NCI-H2227 treated with DMSO at 0.1 percent for 48 hours (cell line): ENCODE measurements around the gene BLM.

ENCODE experiments used
- DNase-seq: peaks from one replicate; lab custom pipeline; 2025; lab: John Stamatoyannopoulos, UW

BLM gene

GRCh38 chr15:90790561-90790960, 73.4 kb downstream of the BLM start:
- no peak for DNase-seq

DNA sequence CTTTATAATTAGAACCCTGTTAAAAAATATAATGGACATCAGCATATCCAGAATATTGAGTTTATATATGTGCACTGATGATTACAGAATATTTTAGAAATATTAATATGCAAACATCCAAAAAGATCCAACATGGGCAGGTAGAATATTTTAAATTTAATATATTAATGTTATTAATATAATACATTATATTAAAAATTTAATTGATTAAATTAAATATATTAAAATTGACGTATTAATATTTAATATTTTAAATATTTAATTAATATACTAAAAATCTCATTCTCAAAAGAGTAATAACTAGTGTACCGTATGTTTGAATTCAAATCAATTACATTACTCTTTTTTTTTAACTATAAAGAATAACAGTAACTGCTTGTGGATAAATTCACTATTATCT, 77.4 kb downstream of the BLM start:
- no peak for DNase-seq

- no peak for DNase-seq
Observed at GRCh38 chr15:90799639-90800170, 82.6 kb downstream of the BLM start.

DNA sequence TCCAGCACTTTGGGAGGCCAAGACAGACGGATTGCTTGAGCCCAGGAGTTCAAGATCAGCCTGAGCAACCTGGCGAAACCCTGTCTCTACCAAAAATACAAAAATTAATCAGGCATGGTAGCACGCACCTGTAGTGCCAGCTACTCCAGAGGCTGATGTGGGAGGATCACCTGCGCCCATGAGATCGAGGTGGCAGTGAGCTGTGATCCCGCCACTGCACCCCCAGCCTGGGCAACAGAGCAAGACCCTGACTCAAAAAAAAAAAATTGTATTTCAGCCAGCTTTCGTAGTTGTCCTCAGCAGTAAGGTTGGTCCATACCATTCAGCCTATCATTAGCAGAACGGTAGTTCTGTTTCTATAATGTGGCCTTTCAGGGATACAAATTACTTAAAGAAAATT, 84.7 kb downstream of the BLM start:
- no peak for DNase-seq

GRCh38 chr15:90807074-90807785, 90.1 kb downstream of the BLM start:
- DNase-seq, result no peak

GRCh38 chr15:90807786-90808086, 90.6 kb downstream of the BLM start:
- no peak for DNase-seq

DNA sequence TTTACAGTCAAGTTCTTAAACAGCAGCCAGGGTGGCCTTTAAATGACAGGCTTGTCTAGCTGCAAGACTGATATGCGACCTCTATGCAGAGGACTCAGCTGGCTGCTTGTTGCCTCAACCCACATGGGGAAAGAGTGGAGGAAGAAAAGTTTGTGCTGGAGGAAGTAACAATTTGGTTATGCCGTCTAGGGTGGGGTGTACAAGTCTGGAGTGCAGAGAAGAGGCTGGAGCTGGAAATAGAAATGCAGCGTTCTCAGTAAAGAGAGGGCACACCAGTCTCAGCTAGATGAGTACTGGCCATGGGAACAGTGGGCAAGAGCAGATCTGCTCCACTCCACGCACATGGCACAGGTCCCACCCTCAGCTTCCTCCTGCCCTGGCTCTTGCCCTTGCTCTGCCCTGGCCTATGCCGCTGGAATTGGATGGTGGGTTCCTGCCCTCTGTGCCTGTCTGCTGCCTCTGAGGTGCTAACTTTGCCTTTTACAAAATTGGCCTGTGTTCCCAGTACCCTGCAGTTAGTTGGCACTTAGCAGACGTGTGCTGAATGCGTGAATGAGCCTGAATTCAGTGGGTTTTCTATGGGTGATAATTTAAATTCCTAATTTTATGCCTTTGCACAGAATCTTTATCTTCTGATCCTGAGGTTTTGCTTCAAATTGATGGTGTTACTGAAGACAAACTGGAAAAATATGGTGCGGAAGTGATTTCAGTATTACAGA, 91.5 kb downstream of the BLM start:
- DNase-seq, result no peak

- DNase-seq, result no peak
Observed at GRCh38 chr15:90809536-90809935, 92.4 kb downstream of the BLM start.

- no peak for DNase-seq
Observed at GRCh38 chr15:90810354-90810753, 93.2 kb downstream of the BLM start.

- DNase-seq, result no peak
Observed at GRCh38 chr15:90812171-90812957, 95.2 kb downstream of the BLM start.

DNA sequence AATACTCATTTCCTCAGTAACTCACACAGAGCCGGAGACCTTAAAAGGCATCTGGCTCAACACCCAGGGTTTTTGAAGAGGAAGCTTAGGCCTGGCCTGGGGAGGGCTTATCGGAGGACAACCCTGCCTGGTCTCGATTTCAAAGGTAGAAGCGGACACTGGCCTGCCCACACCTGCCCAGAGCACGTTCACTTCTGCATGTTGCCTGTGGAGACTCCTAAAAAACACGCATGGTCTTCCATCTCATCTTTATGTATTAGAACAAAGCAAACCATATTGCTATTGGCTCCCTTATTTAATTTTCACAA, 95.8 kb downstream of the BLM start:
- DNase-seq, result no peak

DNA sequence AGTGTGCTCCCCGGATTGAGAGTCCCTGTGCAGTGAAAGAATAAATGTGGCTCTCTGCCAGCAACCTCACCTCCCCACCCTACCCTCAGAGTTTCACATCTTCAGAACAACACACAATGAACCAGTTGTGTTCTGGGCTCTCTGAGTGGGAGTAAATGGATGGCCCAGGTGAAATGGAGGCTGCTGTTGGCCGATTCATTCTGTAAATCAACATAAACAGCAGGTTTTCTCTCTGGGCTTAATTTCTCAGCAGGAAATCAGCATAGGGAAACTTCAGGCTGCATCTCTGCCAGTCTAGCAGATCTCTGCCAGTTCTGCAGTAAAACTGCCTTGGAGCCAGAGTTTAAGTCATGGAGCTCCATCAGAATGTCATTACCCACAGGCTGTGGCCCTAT, 96.6 kb downstream of the BLM start:
- no peak for DNase-seq

DNA sequence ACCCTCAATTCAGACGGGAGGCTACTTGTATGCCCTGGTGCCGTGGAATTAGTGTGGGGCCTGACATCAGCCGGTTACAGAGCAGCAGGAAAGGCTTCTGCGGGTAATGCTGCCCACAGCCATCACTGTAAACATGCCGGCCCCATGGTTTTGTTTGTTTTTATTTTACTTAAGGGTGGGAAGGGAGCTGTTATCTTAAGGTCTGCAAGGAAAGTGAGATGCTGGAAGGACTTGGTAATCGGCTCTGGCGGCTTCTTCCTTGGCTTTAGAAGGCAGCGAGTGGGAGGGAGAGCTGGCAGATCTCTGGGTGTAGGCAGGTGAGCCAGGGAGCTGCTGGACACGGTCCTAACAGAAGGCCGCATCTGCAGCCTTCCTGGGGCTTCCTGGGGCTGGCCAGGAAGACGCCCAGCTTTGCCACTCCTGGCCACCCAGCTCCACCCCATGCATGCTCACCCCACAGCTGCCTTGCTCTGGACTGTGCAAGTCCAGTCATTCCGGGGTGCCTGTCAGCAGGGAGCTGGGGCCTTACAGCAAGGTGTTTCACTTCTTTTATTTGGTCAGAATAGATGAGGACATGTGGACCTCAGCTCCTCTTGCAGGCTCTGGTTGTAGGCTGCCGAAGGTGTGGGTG, 97.2 kb downstream of the BLM start:
- no peak for DNase-seq

GRCh38 chr15:90816401-90817116, 99.4 kb downstream of the BLM start:
- DNase-seq, result no peak

GRCh38 chr15:90817117-90818057, 100.2 kb downstream of the BLM start:
- no peak for DNase-seq

- no peak for DNase-seq
Observed at GRCh38 chr15:90818251-90819210, 101.4 kb downstream of the BLM start.

GRCh38 chr15:90819390-90819789, 102.2 kb downstream of the BLM start:
- DNase-seq, result no peak

DNA sequence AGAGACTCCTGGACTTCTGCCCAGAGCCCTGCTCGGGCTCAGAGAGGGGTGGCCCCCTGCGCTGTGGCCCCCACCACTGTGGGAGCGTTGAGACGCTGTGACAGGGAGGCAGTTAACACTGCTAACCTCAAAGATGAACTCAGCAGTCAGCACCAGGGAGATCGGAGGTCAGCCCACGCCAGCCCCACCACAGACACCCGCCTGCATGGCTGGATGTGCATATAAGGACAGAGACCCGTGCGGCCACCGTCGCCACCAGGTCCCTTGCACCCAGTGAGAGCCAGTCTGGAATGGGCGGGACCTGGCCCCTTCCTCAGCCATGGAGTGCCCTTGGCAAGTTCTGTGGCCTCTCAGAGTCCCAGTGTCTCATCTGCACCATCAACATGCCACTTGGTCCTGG, 102.7 kb downstream of the BLM start:
- no peak for DNase-seq

DNA sequence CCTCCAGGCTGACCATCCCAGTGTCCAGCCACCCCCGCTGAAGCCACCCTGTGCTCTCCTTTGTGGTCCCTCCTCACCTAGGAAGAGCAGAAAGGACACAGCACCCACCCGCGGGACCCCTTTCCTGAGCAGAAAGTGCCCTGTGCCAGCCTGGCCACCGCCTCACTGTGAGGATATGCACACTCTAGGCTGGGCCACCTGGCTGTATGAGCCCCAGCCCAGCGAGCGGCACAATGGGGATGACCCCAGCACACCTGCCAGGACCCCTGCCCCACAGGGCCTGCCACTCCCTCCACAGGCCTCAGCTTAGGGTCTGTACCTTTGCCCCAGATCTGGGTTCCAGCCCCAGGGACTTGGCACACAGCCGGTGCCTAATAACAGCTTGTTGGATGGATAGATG, 103.3 kb downstream of the BLM start:
- no peak for DNase-seq
